ENCODE results near the gene TMEFF2. TPM values are rescaled to one million over a fixed set of nuclear protein-coding genes. Genes with fewer than 3 reads are reported as not detected.

Gene TMEFF2
- total RNA-seq, 4 donors from 2014 or later = 1.5 TPM; not detected in 3

DNA sequence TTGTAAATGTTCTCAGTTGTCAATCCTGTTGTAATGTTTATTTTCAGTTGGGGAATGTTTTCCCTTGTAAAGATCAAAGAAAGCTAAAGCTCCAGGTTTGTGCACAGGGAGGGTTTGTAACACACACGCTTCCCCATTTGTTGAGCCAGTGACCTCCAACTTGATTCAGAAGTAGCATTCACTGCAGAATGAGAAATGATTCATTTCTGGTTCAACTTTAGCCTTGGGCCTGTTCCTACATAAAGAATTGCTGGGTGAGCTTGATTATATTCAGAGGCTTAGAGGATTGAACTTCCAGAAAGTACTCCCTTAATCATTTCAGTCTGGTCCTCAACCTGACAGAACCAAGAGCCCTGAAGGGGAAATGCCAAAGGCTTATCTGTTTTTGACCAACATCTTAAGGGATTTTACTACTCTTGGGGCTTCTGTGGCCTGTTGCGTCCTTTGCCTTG is 277.3 kb downstream of the TMEFF2 start:
- Histone ChIP-seq H3K36me3 (no peaks in the 10 kb centered on the region), H3K27me3 (no peaks in the 10 kb centered on the region), H3K4me1 (no peaks in the 10 kb centered on the region), H3K4me3 (no peak overlapping the region), H3K27ac (no peak overlapping the region), H3K9me3 (no peaks in the 10 kb centered on the region)
- TF ChIP-seq, protein P1, sequence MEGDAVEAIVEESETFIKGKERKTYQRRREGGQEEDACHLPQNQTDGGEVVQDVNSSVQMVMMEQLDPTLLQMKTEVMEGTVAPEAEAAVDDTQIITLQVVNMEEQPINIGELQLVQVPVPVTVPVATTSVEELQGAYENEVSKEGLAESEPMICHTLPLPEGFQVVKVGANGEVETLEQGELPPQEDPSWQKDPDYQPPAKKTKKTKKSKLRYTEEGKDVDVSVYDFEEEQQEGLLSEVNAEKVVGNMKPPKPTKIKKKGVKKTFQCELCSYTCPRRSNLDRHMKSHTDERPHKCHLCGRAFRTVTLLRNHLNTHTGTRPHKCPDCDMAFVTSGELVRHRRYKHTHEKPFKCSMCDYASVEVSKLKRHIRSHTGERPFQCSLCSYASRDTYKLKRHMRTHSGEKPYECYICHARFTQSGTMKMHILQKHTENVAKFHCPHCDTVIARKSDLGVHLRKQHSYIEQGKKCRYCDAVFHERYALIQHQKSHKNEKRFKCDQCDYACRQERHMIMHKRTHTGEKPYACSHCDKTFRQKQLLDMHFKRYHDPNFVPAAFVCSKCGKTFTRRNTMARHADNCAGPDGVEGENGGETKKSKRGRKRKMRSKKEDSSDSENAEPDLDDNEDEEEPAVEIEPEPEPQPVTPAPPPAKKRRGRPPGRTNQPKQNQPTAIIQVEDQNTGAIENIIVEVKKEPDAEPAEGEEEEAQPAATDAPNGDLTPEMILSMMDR (IDR thresholded peaks at IDR 0.05) = no peak
- TF ChIP-seq POLR2A (IDR thresholded peaks at IDR 0.05) = no peak
- intact Hi-C loops (cut with DNase I; ENCODE audit: low total_unique reads) = no loop called here
- DNase-seq = no peak

DNA sequence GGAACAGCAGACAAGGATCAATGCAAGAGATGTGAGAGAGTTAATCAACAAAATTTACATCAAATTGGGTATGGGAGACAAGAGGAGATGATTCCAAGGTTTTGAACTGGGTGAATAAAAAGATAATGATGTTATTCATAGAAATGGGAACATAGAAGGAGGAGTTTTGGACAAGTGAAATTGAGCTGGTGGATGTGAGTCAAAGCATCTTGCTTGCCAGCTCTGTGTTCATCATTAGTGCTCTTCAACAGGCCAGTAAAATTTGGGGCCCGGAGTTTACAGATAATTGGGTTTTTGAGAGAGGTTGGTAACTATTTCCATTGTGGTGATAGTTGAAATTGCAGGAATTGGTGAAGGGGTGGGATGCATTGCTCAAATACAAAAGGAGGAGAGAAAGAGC is 277.9 kb downstream of the TMEFF2 start:
- Histone ChIP-seq H3K4me3 (no peak overlapping the region), H3K4me1 (no peaks in the 10 kb centered on the region), H3K36me3 (no peaks in the 10 kb centered on the region), H3K9me3 (no peaks in the 10 kb centered on the region), H3K27me3 (no peaks in the 10 kb centered on the region), H3K27ac (no peak overlapping the region)
- TF ChIP-seq POLR2A (IDR thresholded peaks at IDR 0.05) = no peak
- TF ChIP-seq, protein P1 (IDR thresholded peaks at IDR 0.05) = no peak
- no peak for DNase-seq
- intact Hi-C loops (cut with DNase I; ENCODE audit: low total_unique reads) = no loop called here

DNA sequence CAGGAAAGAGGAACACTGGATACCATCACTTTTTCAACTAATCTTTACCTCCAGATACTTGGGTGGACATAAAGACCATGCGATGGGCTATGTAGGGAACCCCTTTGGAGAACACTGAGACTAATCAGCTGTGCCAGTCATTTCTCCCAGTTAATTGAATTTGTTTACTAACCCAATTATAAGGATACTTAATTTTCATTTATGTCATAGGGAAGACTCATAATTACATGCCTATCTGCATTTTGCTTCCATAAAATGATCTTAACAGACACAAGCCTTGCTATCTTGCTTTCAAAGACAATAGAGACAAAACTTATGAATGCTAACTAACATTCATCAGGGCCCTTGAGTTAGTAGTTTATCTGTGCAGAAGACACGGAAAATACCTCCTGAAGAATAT is 279.0 kb downstream of the TMEFF2 start:
- H3K36me3 ChIP-seq = no peaks in the 10 kb centered on the region
- no peak overlapping the region for H3K4me3 ChIP-seq
- H3K9me3 ChIP-seq = no peaks in the 10 kb centered on the region
- DNase-seq = no peak
- no peak overlapping the region for H3K27ac ChIP-seq
- intact Hi-C loops (cut with DNase I; ENCODE audit: low total_unique reads) = no loop called here
- no peaks in the 10 kb centered on the region for H3K27me3 ChIP-seq
- no peaks in the 10 kb centered on the region for H3K4me1 ChIP-seq
- TF ChIP-seq, protein P1 (IDR thresholded peaks at IDR 0.05) = no peak
- no peak for TF ChIP-seq POLR2A (IDR thresholded peaks at IDR 0.05)

DNA sequence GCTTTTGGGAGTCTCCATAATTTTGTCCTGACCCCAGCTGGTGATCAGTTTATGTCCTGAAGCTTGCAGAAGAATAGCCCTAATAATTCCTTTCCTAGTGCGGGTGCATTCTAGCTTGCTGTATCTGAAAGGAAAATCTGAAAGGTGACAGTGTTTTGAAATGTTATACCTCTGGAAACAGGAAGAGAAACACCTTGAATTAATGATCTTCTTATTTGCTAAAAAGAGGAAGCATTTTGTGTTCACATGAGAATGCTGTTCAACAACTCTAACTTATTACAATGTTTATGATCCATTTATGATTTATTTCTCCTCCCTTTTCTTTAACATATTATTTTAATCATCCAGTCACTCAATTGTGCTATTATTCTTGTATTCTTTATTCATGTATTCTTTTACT is 280.9 kb downstream of the TMEFF2 start:
- TF ChIP-seq, protein P1 (IDR thresholded peaks at IDR 0.05) = no peak
- no peak for TF ChIP-seq POLR2A (IDR thresholded peaks at IDR 0.05)
- no peak for DNase-seq
- intact Hi-C loops (cut with DNase I; ENCODE audit: low total_unique reads) = no loop called here
- Histone ChIP-seq H3K4me1 (no peaks in the 10 kb centered on the region), H3K27me3 (no peaks in the 10 kb centered on the region), H3K4me3 (no peak overlapping the region), H3K27ac (no peak overlapping the region), H3K9me3 (no peaks in the 10 kb centered on the region), H3K36me3 (no peaks in the 10 kb centered on the region)

GRCh38 chr2:191912764-191913163 is 282.0 kb downstream of the TMEFF2 start:
- TF ChIP-seq, protein P1 (IDR thresholded peaks at IDR 0.05) = no peak
- TF ChIP-seq POLR2A (IDR thresholded peaks at IDR 0.05) = no peak
- Histone ChIP-seq H3K36me3 (no peaks in the 10 kb centered on the region), H3K4me1 (no peaks in the 10 kb centered on the region), H3K27me3 (no peaks in the 10 kb centered on the region), H3K27ac (no peak overlapping the region), H3K9me3 (no peaks in the 10 kb centered on the region), H3K4me3 (no peak overlapping the region)
- no peak for DNase-seq
- intact Hi-C loops (cut with DNase I; ENCODE audit: low total_unique reads) = no loop called here
